Measurements from ENCODE around the gene NLRP10. TPM values are rescaled to one million over a fixed set of nuclear protein-coding genes. Genes with fewer than 3 reads are reported as not detected.

Gene NLRP10
- under 1 TPM in 1 of 2 donors, not detected in 1; 0.14 TPM for total RNA-seq

- no peaks in the 10 kb centered on the region for H3K27me3 ChIP-seq (replicated peaks; ENCODE audit: insufficient read depth)
- TF ChIP-seq CTCF (IDR thresholded peaks at IDR 0.05): no peak
- H3K4me1 ChIP-seq (ENCODE audit: control insufficient read depth in 1 of 2, low read depth in 2 of 2): no peaks in the 10 kb centered on the region
- DNase-seq (ENCODE audit: low spot score) (no peak), ATAC-seq (ENCODE audit: insufficient number of reproducible peaks, low FRiP score, low read depth) (no peak)
- no peaks in the 10 kb centered on the region for H3K9me3 ChIP-seq
- H3K4me3 ChIP-seq: no peak within 1 kb of the TSS
- no peaks in the 10 kb centered on the region for H3K36me3 ChIP-seq
- peak within 1 kb of the TSS in 1 of 2 donors; percentile 38 for H3K27ac ChIP-seq
Measured at GRCh38 chr11:7965386-7965785, at the start of gene NLRP10. Gene NLRP10, minus strand, starts transcription at chr11:7965447. Its CDS starts 1,952 bp downstream, at chr11:7963495.

- no peak overlapping the region for H3K4me3 ChIP-seq
- H3K36me3 ChIP-seq: no peaks in the 10 kb centered on the region
- DNase-seq (ENCODE audit: low spot score) (no peak), ATAC-seq (ENCODE audit: insufficient number of reproducible peaks, low FRiP score, low read depth) (no peak)
- H3K27me3 ChIP-seq (replicated peaks; ENCODE audit: insufficient read depth): no peaks in the 10 kb centered on the region
- H3K4me1 ChIP-seq (ENCODE audit: control insufficient read depth in 1 of 2, low read depth in 2 of 2): peaks cover 0 to 6% of the 10 kb centered on the region in 2 donors
- no peak overlapping the region for H3K27ac ChIP-seq
- no peak for TF ChIP-seq CTCF (IDR thresholded peaks at IDR 0.05)
- no peaks in the 10 kb centered on the region for H3K9me3 ChIP-seq
Measured at GRCh38 chr11:8013833-8014232, 48.6 kb upstream of the NLRP10 start.

- no peaks in the 10 kb centered on the region for H3K4me1 ChIP-seq (ENCODE audit: control insufficient read depth in 1 of 2, low read depth in 2 of 2)
- H3K27ac ChIP-seq: no peak overlapping the region
- TF ChIP-seq CTCF (IDR thresholded peaks at IDR 0.05): no peak
- H3K9me3 ChIP-seq: no peaks in the 10 kb centered on the region
- DNase-seq (ENCODE audit: low spot score) (no peak), ATAC-seq (ENCODE audit: insufficient number of reproducible peaks, low FRiP score, low read depth) (no peak)
- no peaks in the 10 kb centered on the region for H3K27me3 ChIP-seq (replicated peaks; ENCODE audit: insufficient read depth)
- H3K36me3 ChIP-seq: no peaks in the 10 kb centered on the region
- H3K4me3 ChIP-seq: no peak overlapping the region
Measured at GRCh38 chr11:8011981-8012444, 46.8 kb upstream of the NLRP10 start.

GRCh38 chr11:8011371-8011770 is 46.1 kb upstream of the NLRP10 start:
- Histone ChIP-seq H3K4me1 (ENCODE audit: control insufficient read depth in 1 of 2, low read depth in 2 of 2) (no peaks in the 10 kb centered on the region), H3K9me3 (no peaks in the 10 kb centered on the region), H3K27me3 (replicated peaks; ENCODE audit: insufficient read depth) (no peaks in the 10 kb centered on the region), H3K27ac (no peak overlapping the region), H3K36me3 (no peaks in the 10 kb centered on the region), H3K4me3 (no peak overlapping the region)
- TF ChIP-seq CTCF (IDR thresholded peaks at IDR 0.05): no peak
- DNase-seq (ENCODE audit: low spot score): no peak
- no peak for ATAC-seq (ENCODE audit: insufficient number of reproducible peaks, low FRiP score, low read depth)

- DNase-seq (ENCODE audit: low spot score) (no peak), ATAC-seq (ENCODE audit: insufficient number of reproducible peaks, low FRiP score, low read depth) (no peak)
- TF ChIP-seq CTCF (IDR thresholded peaks at IDR 0.05): no peak
- no peaks in the 10 kb centered on the region for H3K36me3 ChIP-seq
- no peak overlapping the region for H3K27ac ChIP-seq
- H3K4me1 ChIP-seq (ENCODE audit: control insufficient read depth in 1 of 2, low read depth in 2 of 2): no peaks in the 10 kb centered on the region
- H3K9me3 ChIP-seq: no peaks in the 10 kb centered on the region
- no peak overlapping the region for H3K4me3 ChIP-seq
- H3K27me3 ChIP-seq (replicated peaks; ENCODE audit: insufficient read depth): no peaks in the 10 kb centered on the region
Measured at GRCh38 chr11:8009856-8010255, 44.6 kb upstream of the NLRP10 start.

Measured in thoracic aorta (tissue), 2 donors.